ENCODE data around the gene KIF5C.
"Not testable (repeated sequence)": the region's sequence is repeated elsewhere in the genome, so short reads cannot be mapped to it uniquely, and the experiment has no call there.

Gene KIF5C

DNA sequence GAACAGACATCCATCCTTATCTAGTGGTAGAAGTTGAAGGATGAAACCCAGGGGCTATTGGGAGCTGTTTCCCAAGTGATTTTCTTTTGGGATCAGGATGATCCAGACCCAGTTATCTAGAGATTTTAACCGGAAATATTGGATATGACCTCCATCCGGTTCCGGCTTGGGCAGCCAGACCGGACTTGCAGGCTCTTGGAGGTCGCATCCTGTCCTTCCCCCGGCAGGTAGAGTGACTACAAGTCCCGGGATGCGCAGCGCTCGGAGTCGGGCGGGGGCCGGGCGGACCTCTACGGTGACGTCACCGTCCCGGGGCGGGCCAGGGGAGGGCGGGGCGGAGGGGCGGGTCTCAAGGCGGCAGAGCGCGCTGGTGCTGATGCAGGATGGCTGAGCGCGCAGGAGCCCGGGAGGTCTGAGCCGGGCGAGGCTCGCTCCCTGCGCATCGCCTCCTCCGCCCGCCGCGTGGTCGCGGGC, at the start of gene KIF5C:
KIF5C (plus strand) TSS at position 360 of the 474 bp plus-strand sequence. CDS start 391 bp downstream, outside the sequence.
- FAIRE-seq: no peak

DNA sequence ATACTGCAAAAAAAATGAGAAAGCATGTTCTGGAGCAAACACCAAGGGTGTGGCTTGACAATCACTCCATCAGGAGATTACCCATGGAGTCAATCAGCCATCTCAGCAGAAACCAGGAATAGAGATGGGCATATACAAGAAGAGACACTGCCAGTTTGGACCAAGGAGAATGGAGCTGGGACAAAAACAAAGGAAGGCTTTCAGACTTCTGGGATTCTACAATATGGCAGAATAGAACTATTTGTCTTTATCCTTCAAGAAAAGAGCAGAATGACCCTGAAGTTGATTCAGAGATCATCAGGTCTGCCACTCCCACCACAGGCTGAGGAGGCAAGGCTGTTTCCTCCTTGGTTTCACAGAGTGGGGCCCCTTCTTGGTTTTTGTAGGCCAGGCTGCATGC, 48.2 kb upstream of the KIF5C start:
- no peak for FAIRE-seq

DNA sequence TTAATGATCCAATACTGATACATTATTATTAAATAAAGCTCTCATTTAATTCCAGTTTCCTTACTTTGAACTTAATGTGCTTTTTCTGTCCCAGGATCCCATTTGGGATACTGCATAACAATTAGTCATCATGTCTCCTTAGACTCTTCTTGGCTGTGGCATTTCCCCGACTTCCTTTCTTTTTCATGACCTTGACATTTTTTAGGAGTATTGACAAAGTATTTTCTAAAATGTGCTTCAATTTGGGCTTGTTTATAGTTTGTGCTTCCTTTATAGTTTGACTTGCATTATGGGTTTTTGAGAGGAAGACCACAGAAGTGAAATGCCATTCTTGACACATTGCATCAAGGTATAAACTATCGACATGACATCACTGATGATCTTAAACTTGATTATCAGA, 46.1 kb upstream of the KIF5C start:
- FAIRE-seq: no peak

DNA sequence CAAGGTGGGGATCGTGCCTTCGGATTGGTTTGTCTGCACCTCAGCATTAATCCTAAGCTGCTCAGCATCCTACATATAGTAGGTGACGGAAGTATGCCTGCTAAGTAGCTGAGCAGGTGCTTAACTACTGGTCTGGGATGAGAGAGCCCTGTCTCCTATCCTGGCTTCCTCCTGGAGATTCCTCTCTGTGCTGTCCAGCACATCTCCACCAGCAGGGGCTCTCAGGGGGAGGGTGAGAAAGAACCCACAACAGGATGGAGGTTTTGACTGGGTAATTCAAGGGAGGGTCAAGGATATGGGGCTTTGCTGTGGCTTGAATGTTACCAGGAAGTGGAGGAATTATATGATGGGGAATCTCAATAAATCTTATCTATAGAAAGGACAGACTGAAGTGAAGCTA, 45.4 kb upstream of the KIF5C start:
- no peak for FAIRE-seq

DNA sequence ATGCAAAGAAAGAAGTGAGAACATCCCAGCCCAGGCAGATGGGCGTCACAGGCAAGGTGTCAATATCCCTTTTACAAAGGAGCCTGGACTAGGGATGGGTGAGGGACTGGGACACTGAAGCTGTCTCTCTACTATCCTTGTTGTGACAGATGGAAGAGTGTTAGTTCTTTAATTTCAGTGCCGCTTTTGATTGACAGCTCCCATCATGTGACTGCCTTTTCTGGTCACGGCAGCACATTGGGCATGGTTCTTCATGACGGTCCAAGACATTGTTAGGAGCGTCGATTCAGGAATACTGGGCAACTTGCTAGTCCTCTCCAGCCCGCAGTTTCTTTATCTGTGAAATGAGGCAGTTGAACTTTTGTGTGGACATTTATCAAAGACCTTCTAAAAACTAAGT, 42.4 kb upstream of the KIF5C start:
- FAIRE-seq: no peak

DNA sequence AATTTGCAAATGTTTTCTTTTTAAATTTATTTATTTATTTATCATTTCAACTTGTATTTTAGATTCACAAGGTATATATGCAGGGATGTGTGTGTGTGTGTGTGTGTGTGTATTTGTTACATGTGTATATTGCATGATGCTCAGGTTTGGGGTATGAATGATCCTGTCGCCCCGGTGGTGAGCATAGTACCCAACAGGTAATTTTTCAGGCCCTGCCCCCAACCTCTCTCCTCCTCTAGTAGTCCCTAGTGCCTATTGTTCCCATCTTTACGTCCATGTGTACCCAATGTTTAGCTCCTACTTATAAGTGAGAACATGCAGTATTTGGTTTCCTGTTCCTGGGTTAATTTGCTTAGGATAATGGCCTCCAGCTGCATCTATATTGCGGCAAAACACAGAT, 33.0 kb upstream of the KIF5C start:
- no peak for FAIRE-seq

DNA sequence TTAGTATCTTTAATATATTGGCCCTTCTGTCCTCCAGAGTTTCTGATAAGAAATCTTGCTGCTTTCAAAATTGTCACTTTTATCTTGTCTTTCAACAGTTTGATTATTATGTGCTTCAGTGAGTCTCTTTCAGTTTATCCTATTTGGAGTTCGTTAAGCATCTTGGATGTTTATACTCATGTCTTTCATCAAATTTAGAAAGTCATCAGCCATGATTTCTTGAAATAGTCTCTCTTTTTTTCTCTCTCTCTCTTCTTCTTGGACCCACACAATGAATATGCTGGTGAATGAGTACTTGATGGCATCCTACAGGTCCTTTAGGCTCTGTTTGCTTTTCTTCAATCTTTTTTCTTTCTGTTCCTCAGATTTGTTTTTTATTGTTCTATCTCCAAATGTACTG, 26.9 kb upstream of the KIF5C start:
- FAIRE-seq: no peak

DNA sequence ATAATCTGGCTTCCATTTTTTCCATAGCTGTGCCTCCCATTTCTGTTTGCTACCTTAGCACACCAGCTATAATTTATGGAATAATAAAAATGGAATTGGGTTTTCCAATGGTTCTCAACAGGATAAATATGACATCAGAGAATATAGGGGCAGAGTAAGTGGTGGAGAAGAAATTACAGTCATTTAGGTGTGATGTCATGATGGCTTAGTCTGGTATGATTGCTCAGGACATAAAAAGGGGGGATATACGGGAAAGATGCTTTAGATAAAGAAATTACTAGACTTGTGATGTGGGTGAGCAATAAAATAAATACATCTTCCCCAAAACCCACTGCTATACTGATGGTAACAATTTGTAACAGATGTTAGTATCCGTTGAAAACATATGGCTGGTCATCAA, 21.6 kb upstream of the KIF5C start:
- no peak for FAIRE-seq

DNA sequence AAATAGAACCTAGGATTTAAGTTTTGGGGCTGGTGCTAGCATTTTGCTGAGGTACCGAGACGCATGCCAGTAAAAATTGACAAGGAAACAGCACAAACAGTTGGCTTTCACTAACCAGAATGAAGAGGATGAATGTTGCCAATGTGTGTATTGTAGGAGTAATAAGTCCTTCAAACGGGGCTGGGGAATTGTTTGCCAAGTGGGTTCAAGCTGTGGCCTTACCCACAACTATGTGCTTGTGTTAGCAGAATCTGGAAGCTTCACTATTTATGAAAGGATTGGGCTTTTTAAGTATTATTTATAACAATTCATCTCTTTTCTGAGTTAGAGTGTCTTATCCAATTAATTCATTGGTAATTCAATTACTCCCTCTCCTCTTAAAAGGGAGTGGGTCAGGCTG, 15.0 kb upstream of the KIF5C start:
- FAIRE-seq: no peak

DNA sequence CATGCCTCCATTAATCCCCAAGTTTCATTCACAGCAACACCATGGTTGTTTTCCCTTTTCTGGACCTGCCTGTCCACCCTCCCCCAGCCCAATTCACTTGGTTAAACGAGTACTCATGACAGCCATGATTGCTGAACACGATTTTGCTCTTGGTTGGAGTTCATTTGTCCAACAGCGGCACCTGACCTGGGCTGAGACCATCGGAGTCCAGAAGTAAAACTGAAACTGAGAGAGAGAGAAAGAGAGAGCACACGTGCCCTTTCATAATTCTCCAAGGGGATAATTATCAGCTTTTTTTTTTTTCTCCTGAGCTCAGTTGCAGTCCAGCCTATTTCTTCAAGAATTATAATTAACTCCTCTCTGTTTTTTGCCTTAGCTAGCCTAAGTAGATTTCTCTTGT, 13.7 kb upstream of the KIF5C start:
- FAIRE-seq: no peak

DNA sequence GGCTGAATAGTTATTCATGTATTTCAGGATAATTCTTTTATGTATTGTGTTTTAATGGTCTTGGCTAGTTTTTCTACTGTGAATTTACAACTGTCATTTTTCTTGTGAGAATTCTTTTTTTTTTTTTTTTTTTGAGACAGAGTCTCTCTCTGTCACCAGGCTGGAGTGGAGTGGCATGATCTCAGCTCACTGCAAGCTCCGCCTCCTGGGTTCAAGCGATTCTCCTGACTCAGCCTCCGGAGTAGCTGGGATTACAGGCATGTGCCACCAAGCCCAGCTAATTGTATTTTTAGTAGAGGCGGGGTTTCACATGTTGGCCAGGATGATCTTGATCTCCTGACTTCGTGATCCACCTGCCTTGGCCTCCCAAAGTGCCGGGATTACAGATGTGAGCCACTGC, 12.5 kb upstream of the KIF5C start:
- not testable (repeated sequence) for FAIRE-seq

DNA sequence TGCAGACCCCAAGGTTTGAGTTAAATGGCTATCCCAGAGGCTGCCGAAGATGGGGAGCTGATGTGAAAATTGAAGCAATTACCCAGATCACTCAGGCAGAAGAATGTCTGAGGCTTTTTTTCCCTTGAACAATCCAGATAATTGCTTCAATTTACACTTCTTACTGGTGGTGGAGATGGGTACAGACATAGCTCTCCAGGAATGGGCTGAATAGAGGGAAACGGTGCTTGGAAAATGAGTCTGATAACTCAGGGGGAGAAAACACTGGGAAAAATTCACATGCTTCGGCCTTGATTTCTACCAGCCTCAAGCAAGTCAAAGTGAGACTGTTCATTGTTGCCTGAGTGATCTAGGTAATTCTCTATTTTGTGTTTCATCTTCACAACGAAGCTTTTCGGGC, 9.5 kb upstream of the KIF5C start:
- no peak for FAIRE-seq

DNA sequence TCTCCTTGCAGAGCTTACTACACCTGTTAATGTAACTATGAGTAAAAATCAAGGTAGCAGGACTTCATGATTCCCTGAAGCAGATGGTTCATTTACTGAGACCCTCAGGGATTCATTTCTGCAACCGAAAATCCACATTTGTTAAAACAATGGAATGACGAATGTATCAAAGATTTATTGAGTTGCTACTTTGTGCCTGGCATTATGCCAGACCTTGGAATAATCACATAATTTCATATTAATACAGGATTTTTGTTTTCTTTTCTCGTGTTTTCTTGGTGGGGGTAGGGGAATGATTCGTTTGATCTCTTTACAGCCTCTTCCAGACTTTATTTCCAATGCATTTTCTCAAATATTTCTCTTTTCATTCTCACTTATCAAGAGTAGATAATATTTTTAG, 8.9 kb upstream of the KIF5C start:
- FAIRE-seq: no peak

DNA sequence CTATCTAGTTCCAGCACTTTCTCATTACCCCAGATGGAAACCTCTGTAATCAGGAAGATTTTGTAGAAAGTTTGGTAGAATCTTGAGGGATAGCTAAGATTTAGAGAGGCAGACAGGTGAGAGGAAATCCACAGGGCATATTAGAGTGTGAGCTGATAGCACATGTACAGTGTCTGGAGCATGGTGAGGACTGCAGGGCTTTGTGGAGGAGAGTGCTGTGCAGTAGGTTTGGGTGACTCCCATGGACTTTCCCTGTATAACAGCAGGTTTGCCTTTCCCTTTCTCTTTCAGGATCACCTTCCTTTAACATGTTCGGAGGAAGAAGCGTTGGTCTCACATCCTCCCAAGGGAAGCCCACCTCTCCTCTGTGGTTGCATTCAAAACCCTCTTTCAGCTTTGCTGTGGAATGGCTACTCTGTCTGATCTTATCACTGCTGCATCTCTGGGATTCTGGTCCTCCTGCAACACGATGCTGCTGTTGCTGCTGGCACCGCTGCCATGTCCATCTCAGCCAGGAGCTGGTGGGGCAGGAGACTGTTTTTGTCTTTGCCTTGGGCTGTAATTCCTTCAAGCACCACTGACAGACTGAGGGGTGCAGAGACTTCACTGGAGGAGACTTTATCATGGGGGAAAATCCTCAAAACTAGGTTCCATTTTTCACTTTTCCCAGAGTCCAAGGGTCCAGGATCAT, 7.8 kb upstream of the KIF5C start:
- no peak for FAIRE-seq

DNA sequence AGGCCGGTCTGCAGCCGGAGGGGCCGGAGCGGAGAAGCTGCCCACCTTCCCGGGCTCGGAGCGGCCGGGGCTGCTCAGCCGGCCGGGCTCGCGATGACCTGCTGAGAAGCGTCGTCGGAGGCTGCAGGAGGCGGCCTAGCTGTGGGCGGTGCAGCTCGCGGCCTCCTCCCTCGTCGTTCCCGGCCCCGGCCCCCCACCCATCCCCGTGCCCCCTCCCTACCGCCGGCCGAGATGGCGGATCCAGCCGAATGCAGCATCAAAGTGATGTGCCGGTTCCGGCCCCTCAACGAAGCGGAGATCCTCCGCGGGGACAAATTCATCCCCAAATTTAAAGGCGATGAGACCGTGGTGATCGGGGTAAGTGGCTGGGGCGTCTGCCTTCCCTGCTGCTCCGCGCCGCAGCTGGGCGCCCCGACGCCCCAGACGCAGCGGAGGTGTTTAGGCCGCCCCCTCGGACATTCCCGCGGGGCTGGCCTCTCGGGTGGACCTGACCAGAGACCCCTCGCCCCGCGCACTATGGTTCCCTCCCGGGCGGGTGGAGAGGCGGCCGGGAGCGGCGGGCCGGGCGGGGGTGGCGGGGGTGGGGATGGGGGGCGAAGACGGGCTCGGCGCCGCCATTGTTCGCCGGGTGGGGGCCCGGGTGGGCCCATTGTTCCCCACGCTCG, 492 bp downstream of the KIF5C start:
- FAIRE-seq: no peak

DNA sequence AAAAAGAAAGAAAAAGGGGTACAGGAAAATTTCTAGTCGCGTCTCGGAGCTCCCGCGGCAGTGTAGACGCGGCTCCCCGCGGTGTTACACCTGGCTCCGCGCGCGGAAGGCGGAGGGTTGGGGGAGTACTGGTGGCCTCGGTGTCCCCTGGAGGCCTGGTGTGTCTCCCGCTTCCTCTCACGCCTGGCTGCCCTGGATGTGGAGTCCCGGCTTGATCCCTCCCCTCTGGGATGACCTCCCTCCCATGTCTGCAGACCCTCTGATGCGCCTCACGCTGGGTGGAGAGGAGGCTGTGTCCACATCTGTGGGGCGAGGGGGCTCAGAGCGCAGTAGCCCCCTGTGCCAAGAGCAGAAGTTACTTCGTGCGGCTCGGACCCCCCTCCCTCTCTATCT, 1.2 kb downstream of the KIF5C start:
- no peak for FAIRE-seq

DNA sequence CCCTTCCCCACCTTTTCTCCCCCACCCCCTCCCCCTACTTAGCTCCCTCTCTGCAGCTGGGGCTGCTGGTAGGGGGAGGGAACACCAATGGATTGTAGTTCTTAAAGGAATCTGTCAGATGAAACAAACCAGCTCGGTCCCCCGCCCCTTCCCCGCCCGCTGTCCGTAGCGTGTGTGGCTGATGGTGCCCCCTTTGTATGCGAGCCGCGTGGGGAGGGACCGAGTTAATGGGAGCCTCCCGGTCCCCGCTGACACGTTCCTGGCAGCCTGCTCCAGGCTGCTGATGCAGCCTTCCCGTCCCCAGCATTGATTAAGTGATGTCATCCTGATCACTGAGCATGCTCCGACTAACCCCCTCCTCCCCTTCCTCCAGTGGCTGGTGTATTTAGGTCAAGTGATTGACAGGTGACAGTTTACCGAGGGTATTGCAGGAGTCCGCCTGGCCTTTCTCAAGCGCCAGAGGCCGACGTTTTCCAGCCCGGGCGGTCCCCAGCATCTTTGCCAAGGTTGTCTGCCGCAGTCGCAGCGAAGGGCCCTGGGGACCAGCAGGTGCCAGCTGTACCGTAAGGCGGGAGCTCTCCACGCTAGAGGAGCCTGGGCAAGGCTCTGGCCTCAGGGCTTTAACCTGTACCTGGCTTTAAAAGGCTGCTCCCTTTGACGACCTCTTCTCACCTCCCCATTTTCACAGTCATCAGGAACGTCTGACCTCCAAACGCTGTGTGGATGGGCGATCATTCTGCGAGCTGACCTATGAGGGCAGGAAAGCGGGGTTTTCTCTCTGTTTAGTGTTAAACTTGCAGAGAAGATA, 1.8 kb downstream of the KIF5C start:
- no peak for FAIRE-seq

DNA sequence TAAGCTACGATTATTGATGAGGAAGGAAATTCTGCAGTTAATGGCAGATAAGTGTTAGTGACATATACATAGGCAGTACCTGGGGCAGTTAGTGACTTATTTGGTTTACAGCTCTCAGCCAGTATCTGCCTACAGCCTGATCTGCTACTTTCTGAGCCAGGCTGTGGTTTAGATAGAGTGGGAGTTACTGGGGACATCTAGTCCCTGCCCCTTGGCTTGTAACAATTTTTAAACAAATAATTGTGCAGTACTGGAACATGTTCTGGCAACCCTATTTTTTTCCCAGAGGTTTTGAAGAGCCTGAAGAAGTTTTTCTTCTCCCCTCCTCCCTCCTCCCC, 2.3 kb downstream of the KIF5C start:
- no peak for FAIRE-seq

DNA sequence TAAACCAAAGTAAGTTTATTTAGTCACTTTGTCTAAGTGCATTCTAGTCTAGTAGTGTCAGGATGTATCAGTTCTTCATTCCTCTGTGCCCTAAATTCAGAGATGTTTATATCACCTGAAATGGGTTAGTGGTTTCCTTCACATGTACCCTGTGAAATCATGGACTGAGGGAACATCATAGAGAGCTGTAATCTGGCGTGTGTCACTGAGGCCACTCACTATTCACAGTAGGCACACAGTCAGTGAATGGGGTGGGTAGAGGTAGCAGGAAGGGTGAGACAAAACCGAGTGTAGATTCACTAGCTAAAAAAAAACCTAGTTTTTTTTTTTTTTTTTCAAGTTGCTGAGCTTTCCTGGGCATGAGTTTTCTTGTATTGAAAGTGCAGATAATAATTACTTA, 5.6 kb downstream of the KIF5C start:
- no peak for FAIRE-seq

DNA sequence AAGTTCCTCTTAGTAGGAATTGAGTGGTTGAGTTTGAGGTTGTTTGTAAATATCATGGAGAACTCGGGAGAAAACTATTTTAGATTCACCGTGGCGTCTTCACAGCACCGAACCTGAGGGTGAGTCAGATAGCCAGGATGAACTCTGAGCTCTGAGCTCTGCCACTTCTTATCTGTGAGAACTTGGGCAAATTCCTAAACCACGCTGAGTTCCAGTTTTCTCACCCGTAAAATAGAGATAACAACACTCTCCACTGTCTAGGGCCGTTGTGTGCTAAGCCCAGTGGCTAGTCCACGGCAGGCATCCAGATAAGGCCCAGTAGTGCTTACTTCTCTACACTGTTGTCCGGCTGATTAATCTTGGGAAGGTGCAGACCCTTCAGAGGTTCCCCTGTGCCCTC, 7.0 kb downstream of the KIF5C start:
- FAIRE-seq: no peak

DNA sequence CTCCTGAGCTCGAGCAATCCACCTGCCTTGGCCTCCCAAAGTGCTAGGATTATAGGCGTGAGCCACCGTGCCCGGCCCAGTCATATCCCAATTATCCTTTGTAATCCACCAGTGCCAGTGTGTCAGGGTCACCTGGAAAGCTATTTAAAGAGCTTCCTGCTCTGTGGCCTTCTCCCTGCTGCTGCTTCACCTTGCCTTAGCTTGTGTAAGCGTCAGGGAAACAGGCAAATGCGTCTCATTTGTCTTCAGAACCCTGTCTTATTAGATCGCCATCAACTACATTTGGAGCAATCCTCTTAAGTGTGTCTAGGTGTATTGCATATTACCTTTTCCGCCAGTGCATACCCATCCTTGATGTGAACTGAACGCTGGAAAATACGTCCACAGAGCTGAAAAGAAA, 10.2 kb downstream of the KIF5C start:
- FAIRE-seq: no peak

DNA sequence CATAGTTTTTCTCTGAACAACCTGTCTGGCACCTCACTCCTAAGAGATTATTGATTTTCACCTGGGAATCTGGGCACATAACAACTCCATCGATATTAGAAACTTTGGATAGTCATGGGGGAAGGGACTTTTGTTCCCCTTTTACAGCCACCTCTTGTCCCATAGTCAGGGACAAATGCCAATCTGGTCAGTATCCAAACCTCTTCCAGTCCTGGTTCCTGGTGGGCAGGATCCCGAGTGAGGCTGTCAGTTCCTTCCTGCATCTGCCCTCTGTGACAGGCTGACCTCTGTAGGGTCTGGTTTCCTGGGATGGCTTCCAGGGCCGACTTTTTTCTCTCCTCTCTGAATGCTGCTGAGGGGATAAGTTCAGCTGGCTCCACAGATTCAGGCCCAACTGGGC, 11.0 kb downstream of the KIF5C start:
- FAIRE-seq: no peak

DNA sequence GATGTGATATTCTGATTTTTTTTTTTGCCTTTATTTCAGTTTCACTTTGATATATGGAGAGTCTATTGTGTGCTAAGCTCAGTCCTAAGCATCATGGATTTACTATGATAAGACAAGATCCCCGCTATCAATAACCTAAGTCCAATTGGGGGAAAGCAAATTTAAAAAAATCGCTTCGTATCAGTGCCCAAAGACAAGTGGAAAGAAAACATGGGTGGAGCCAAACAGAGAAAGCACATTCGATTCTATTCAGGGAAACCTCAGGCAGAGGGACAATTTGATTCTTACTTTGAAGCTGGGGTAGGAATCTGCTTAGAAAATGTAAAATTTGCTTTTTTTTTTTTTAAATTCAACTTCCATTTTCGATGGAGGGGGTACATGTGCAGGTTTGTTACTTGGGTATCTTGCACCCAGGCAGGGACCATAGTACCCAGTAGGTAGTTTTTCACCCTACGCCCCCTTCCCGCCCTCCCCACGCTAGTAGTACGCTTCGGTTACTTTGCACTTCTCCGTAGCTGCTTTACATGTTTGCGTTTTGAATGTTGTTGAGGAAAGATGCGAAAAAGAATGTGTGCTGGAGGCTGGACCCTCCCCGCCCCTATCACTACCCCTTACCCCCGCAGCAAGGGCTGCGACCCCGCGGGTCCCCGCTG, 12.4 kb downstream of the KIF5C start:
- FAIRE-seq: no peak
